DOHH2 (cell line): Measurements from ENCODE around the gene CMSS1.

Experiments
- H3F3A ChIP-seq: fragments of 200-600 bp; sonication (generic), shearing (Covaris generic); 2 replicates; pipeline ENCODE4 v1.6.0; 2016; ENCODE audit warnings: antibody characterized with exemption, mild to moderate bottlenecking; ENCODE audit not compliant: control insufficient read depth, insufficient read depth
- H3K27ac ChIP-seq: fragments of 200-600 bp; sonication (generic); 2 replicates; pipeline ENCODE4 v1.5.1; 2014; ENCODE audit warnings: low read depth, mild to moderate bottlenecking, low read length, moderate library complexity
- H3K27me3 ChIP-seq: fragments of 200-600 bp; sonication (generic); 2 replicates; pipeline ENCODE4 v1.6.1; 2014; ENCODE audit warnings: mild to moderate bottlenecking, low read length, mixed read lengths; ENCODE audit not compliant: control insufficient read depth
- H3K36me3 ChIP-seq: fragments of 200-600 bp; sonication (generic); 2 replicates; pipeline ENCODE4 v1.6.1; 2014; ENCODE audit warnings: mild to moderate bottlenecking, low read length, moderate library complexity, mixed read lengths; ENCODE audit not compliant: control insufficient read depth
- H3K4me1 ChIP-seq: fragments of 200-600 bp; sonication (generic); 2 replicates; pipeline ENCODE4 v1.6.1; 2014; ENCODE audit warnings: mild to moderate bottlenecking, low read length, mixed read lengths; ENCODE audit not compliant: control insufficient read depth
- H3K4me2 ChIP-seq: fragments of 200-600 bp; sonication (generic); 2 replicates; pipeline ENCODE4 v1.6.0; 2014; ENCODE audit warnings: mild to moderate bottlenecking, low read length, moderate library complexity
- H3K4me3 ChIP-seq: fragments of 200-600 bp; sonication (generic); 2 replicates; pipeline ENCODE4 v1.5.1; 2014; ENCODE audit warnings: mild to moderate bottlenecking, low read length, mixed read lengths
- H3K79me2 ChIP-seq: fragments of 200-600 bp; sonication (generic); 2 replicates; pipeline ENCODE4 v1.6.1; 2014; ENCODE audit warnings: mild to moderate bottlenecking, low read length, mixed read lengths; ENCODE audit not compliant: control insufficient read depth
- H3K9me2 ChIP-seq: fragments of 200-600 bp; sonication (generic); replicated peaks from 2 replicates; pipeline ENCODE4 v1.6.1; 2014; ENCODE audit warnings: mild to moderate bottlenecking, low read length, mixed read lengths; ENCODE audit not compliant: control insufficient read depth
- H3K9me3 ChIP-seq: fragments of 200-600 bp; sonication (generic); 2 replicates; pipeline ENCODE4 v1.6.1; 2014; ENCODE audit warnings: antibody characterized with exemption, low read length, mixed read lengths; ENCODE audit not compliant: control insufficient read depth, insufficient read depth
- H4K20me1 ChIP-seq: fragments of 200-600 bp; sonication (generic); 2 replicates; pipeline ENCODE4 v1.6.0; 2014; ENCODE audit warnings: low read depth, mild to moderate bottlenecking, antibody characterized with exemption, low read length, moderate library complexity; ENCODE audit not compliant: control insufficient read depth, insufficient read depth
- EZH2phosphoT487 ChIP-seq: fragments of 200-600 bp; sonication (generic); IDR thresholded peaks from 2 replicates; pipeline ENCODE4 v1.6.1; 2017; ENCODE audit warnings: borderline replicate concordance, mild to moderate bottlenecking, antibody characterized with exemption, low read length, moderate library complexity, mixed read lengths
- TF ChIP-seq, protein P1 (sequence below): fragments of 200-600 bp; sonication (generic); IDR thresholded peaks from one replicate; pipeline ENCODE4 v1.5.1; 2014; ENCODE audit warnings: antibody characterized with exemption, mild to moderate bottlenecking, low read depth, low read length; ENCODE audit not compliant: poor library complexity, severe bottlenecking

The CMSS1 gene

DNA sequence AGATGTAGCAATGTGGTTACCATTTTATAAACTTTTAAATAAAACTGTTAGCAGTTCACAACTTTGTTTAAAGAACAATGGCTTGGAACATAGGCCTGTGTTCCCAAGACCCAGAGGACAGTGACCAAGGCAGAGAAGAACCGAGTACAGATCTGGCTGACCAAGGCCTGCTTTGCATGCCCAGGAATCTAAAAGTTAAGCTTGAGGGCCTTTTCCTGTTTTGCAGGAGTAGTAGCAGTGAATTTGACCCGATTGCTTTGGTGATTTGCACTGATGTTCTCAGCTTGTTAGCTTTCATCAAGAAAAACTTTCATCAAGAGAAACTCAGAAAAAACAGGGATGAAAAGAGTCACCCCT lies 286.8 kb downstream of the CMSS1 start:
- Histone ChIP-seq H4K20me1 (peaks cover 2% of the 10 kb centered on the region; the same call in 1 of the 2 replicates), H3K79me2 (no peaks in the 10 kb centered on the region), H3K4me1 (peaks cover 50% of the 10 kb centered on the region), H3K9me2 (no peaks in the 10 kb centered on the region), H3K4me3 (peak overlapping the region; percentile 45; the same call in 1 of the 2 replicates), H3K27ac (peak overlapping the region; percentile 54; the same call in 1 of the 2 replicates), H3K27me3 (no peaks in the 10 kb centered on the region), H3K4me2 (peak overlapping the region; percentile 60), H3K9me3 (no peaks in the 10 kb centered on the region), H3K36me3 (peaks cover 5% of the 10 kb centered on the region; the same call in 1 of the 2 replicates), H3F3A (no peaks in the 10 kb centered on the region)
- TF ChIP-seq, protein P1, sequence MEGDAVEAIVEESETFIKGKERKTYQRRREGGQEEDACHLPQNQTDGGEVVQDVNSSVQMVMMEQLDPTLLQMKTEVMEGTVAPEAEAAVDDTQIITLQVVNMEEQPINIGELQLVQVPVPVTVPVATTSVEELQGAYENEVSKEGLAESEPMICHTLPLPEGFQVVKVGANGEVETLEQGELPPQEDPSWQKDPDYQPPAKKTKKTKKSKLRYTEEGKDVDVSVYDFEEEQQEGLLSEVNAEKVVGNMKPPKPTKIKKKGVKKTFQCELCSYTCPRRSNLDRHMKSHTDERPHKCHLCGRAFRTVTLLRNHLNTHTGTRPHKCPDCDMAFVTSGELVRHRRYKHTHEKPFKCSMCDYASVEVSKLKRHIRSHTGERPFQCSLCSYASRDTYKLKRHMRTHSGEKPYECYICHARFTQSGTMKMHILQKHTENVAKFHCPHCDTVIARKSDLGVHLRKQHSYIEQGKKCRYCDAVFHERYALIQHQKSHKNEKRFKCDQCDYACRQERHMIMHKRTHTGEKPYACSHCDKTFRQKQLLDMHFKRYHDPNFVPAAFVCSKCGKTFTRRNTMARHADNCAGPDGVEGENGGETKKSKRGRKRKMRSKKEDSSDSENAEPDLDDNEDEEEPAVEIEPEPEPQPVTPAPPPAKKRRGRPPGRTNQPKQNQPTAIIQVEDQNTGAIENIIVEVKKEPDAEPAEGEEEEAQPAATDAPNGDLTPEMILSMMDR, result no peak
- TF ChIP-seq EZH2phosphoT487, result no peak

DNA sequence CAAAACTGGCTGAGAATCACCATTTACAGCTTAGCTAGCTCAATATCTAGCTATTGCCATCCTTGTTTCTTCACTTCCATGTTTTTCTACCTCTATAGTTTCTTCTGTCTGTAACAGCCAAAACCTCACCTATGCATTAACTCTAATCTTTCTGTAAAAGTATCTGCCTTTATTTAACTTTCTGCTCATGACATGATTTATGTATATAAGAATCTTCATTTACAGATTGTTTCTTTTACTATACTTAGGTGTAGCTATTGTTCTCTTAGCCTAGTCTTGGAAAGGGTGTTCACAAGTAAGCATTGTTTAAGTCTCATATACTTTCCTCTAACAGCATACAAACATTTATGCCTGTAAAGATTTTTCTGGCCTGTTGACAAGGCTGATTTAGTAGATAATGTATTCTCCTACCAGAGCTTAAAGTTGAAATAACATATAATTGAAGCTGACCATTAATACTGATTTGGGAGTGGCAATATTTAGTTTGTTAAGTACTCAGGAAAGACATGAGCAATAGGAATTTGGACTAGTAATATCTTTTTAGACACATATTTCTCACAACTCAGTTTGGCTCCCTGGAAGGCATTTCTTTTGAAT lies 287.3 kb downstream of the CMSS1 start:
- peak overlapping the region; percentile 60 for H3K4me2 ChIP-seq
- peak overlapping the region; percentile 45 for H3K4me3 ChIP-seq
- no peaks in the 10 kb centered on the region for H3K79me2 ChIP-seq
- peak overlapping the region; percentile 54 for H3K27ac ChIP-seq
- no peaks in the 10 kb centered on the region for H3K9me3 ChIP-seq
- peaks cover 5% of the 10 kb centered on the region; the same call in 1 of the 2 replicates for H3K36me3 ChIP-seq
- no peaks in the 10 kb centered on the region for H3F3A ChIP-seq
- no peaks in the 10 kb centered on the region for H3K27me3 ChIP-seq
- H3K4me1 ChIP-seq, result peaks cover 50% of the 10 kb centered on the region
- no peaks in the 10 kb centered on the region for H4K20me1 ChIP-seq
- no peak for TF ChIP-seq EZH2phosphoT487
- TF ChIP-seq, protein P1, result no peak
- no peaks in the 10 kb centered on the region for H3K9me2 ChIP-seq

DNA sequence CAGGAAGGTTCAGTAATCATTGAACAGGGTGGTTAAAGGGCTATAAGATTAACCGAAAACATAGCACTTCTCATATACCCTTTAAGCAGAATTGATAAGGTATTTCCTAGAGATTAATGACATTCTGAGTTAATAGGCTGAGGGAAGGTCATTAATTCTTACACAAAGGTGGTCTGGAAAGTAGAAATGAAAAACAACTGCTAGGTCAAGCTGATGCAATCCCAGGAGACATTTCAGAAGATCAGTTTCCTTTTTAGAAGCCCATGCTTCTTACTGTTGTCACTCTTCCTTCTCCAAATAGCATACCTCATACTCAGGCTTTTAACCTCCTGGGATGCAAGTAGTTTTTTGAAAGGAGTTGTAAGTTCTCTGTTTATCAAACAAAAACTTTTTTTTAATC lies 287.8 kb downstream of the CMSS1 start:
- no peaks in the 10 kb centered on the region for H4K20me1 ChIP-seq
- H3F3A ChIP-seq, result no peaks in the 10 kb centered on the region
- peak overlapping the region; percentile 60 for H3K4me2 ChIP-seq
- no peaks in the 10 kb centered on the region for H3K27me3 ChIP-seq
- H3K36me3 ChIP-seq, result peaks cover 5% of the 10 kb centered on the region; the same call in 1 of the 2 replicates
- H3K9me3 ChIP-seq, result no peaks in the 10 kb centered on the region
- no peaks in the 10 kb centered on the region for H3K79me2 ChIP-seq
- H3K9me2 ChIP-seq, result no peaks in the 10 kb centered on the region
- H3K4me3 ChIP-seq, result peak overlapping the region; percentile 45
- H3K27ac ChIP-seq, result peak overlapping the region; percentile 54
- H3K4me1 ChIP-seq, result peaks cover 50% of the 10 kb centered on the region
- no peak for TF ChIP-seq EZH2phosphoT487
- TF ChIP-seq, protein P1, result no peak
